Endothelial cell of umbilical vein (primary cell): ENCODE measurements around the gene MAEA. TPM values are rescaled to one million over a fixed set of nuclear protein-coding genes. Genes with fewer than 3 reads are reported as not detected.

Experiments used
- BruUV-seq: library from RNA; stranded (reverse); fragments of 400-500 nt; replicated peaks from 2 replicates; lab custom pipeline; 2021; lab: Mats Ljungman, UMichigan
- CTCF ChIA-PET: fragments of 300-600, 350-600 bp; sonication (Branson Sonifier 250); formaldehyde crosslinking; loops from one replicate; lab custom pipeline; 2021; ENCODE audit warnings: antibody characterized with exemption, inconsistent platforms; lab: Charles Lee
- POLR2A ChIA-PET: fragments of 300-600, 350-600 bp; sonication (Branson Sonifier 250); formaldehyde crosslinking; loops from one replicate; lab custom pipeline; 2021; ENCODE audit warnings: antibody characterized with exemption, inconsistent platforms; lab: Charles Lee
- DNase-seq: peaks from one replicate; pipeline ENCODE4 v3.0.0-alpha.2; 2011; ENCODE audit warnings: low read depth, low spot score
- FAIRE-seq: peaks from 2 replicates; lab custom pipeline; 2011; peaks lifted over from hg19 to GRCh38; lab: Jason Lieb, UNC
- H2AFZ ChIP-seq: 2 replicates; pipeline ENCODE4 v1.6.0; 2012; ENCODE audit warnings: low read depth, low read length, control low read depth, inconsistent platforms
- H3K27ac ChIP-seq: 2 replicates; pipeline ENCODE4 v1.5.1; 2011; ENCODE audit warnings: low read depth, mild to moderate bottlenecking, control low read depth, low read length, moderate library complexity; ENCODE audit not compliant: insufficient read depth
- H3K27me3 ChIP-seq, 2 experiments: 2 replicates each; pipeline versions ENCODE4 v1.6.0 to v1.6.1; 2011; ENCODE audit warnings: low read length in 2 of 2, mixed read lengths in 1 of 2; ENCODE audit not compliant: control insufficient read depth in 2 of 2, insufficient read depth in 2 of 2
- H3K36me3 ChIP-seq, 2 experiments: 2 replicates in 1 of 2; 3 replicates in 1 of 2; pipeline ENCODE4 v1.5.1; 2011; ENCODE audit warnings: low read length in 2 of 2, mild to moderate bottlenecking in 1 of 2, moderate library complexity in 1 of 2; ENCODE audit not compliant: control insufficient read depth in 2 of 2, insufficient read depth in 2 of 2; ENCODE audit errors: extremely low read depth in 1 of 2
- H3K4me1 ChIP-seq: 3 replicates; pipeline ENCODE4 v1.5.1; 2011; ENCODE audit warnings: mild to moderate bottlenecking, low read length; ENCODE audit not compliant: control insufficient read depth, insufficient read depth; ENCODE audit errors: extremely low read depth
- H3K4me2 ChIP-seq: 2 replicates; pipeline ENCODE4 v1.6.1; 2011; ENCODE audit warnings: low read length, control low read depth, mixed read lengths; ENCODE audit not compliant: insufficient read depth
- H3K4me3 ChIP-seq, 3 experiments: fragments of 200-600 bp in 1 of 3; sonication (generic), shearing (Covaris generic) in 1 of 3; replicated peaks in 1 of 3; 2 replicates each; pipeline ENCODE4 v1.5.1; 2011 to 2016; ENCODE audit warnings: control low read depth in 3 of 3, low read length in 3 of 3, mild to moderate bottlenecking in 2 of 3, inconsistent platforms in 1 of 3, low read depth in 1 of 3, moderate library complexity in 1 of 3; ENCODE audit not compliant: insufficient read depth in 1 of 3
- H3K79me2 ChIP-seq: 2 replicates; pipeline ENCODE4 v1.6.0; 2012; ENCODE audit warnings: low read length, inconsistent platforms; ENCODE audit not compliant: control insufficient read depth, insufficient read depth
- H3K9ac ChIP-seq: replicated peaks from 2 replicates; pipeline ENCODE3; 2011; ENCODE audit warnings: low read length, control low read depth; ENCODE audit not compliant: insufficient read depth; ENCODE audit errors: extremely low read depth
- H3K9me1 ChIP-seq: replicated peaks from 3 replicates; pipeline ENCODE4 v1.6.0; 2011; ENCODE audit warnings: mild to moderate bottlenecking, low read length; ENCODE audit not compliant: control insufficient read depth, insufficient read depth; ENCODE audit errors: extremely low read depth
- H3K9me3 ChIP-seq: replicated peaks from 2 replicates; pipeline ENCODE4 v1.5.1; 2012; ENCODE audit warnings: low read length, inconsistent platforms; ENCODE audit not compliant: control insufficient read depth, insufficient read depth
- H4K20me1 ChIP-seq: replicated peaks from 2 replicates; pipeline ENCODE3; 2011; ENCODE audit warnings: mild to moderate bottlenecking, low read length; ENCODE audit not compliant: control insufficient read depth, insufficient read depth; ENCODE audit errors: extremely low read depth
- CTCF ChIP-seq, 2 donors: IDR thresholded peaks; 1 replicate in 1 of 2; 2 replicates in 1 of 2; pipeline ENCODE4 v1.5.1; 2011; ENCODE audit warnings: low read length in 2 of 2, mild to moderate bottlenecking in 2 of 2, moderate library complexity in 2 of 2, control low read depth in 1 of 2, inconsistent platforms in 1 of 2, low read depth in 1 of 2; ENCODE audit not compliant: insufficient read depth in 1 of 2; ENCODE audit errors: extremely low read depth in 1 of 2
- EZH2 ChIP-seq: IDR thresholded peaks from 2 replicates; pipeline ENCODE4 v1.6.1; 2012; ENCODE audit warnings: borderline replicate concordance, low read depth, mild to moderate bottlenecking, moderate library complexity, low read length, inconsistent platforms; ENCODE audit not compliant: severe bottlenecking
- FOS ChIP-seq: IDR thresholded peaks from 2 replicates; pipeline ENCODE4 v1.6.1; 2011; ENCODE audit warnings: mild to moderate bottlenecking, low read length, moderate library complexity, borderline replicate concordance; ENCODE audit not compliant: insufficient read depth
- GATA2 ChIP-seq: IDR thresholded peaks from 2 replicates; pipeline ENCODE4 v1.7.0; 2011; ENCODE audit warnings: low read depth, mild to moderate bottlenecking, moderate library complexity, mixed read lengths, low read length; ENCODE audit not compliant: insufficient read length, insufficient read depth
- JUN ChIP-seq: IDR thresholded peaks from 2 replicates; pipeline ENCODE4 v1.6.1; 2011; ENCODE audit warnings: borderline replicate concordance, low read depth; ENCODE audit not compliant: insufficient read length, insufficient read depth
- MAX ChIP-seq: IDR thresholded peaks from 2 replicates; pipeline ENCODE4 v1.6.1; 2011; ENCODE audit not compliant: insufficient read depth, insufficient read length
- MYC ChIP-seq: IDR thresholded peaks from one replicate; pipeline ENCODE4 v1.6.1; 2011; ENCODE audit warnings: mild to moderate bottlenecking, low read depth, low read length
- POLR2A ChIP-seq: IDR thresholded peaks from 2 replicates; pipeline ENCODE4 v1.6.1; 2012; ENCODE audit warnings: low read depth, mild to moderate bottlenecking, control low read depth, low read length
- POLR2AphosphoS5 ChIP-seq: IDR thresholded peaks from 2 replicates; pipeline ENCODE4 v1.6.1; 2012; ENCODE audit warnings: low read depth, mild to moderate bottlenecking, control low read depth, low read length, moderate library complexity; ENCODE audit not compliant: insufficient read depth
- dilution Hi-C: fragments of 300-500 bp; cut with MboI; formaldehyde crosslinking; loops from one replicate; pipeline ENCODE4 v1.15.0; 2019; ENCODE audit warnings: low sequenced_read_pairs; ENCODE audit not compliant: extremely low pct_ligation_motif_present
- intact Hi-C: fragments of 100-400 bp; cut with micrococcal nuclease; formaldehyde crosslinking; loops from one replicate; pipeline ENCODE4 v1.10.0; 2022
- polyA plus RNA-seq, 4 experiments: library from polyadenylated mRNA; depleted of rRNA in 3 of 4; stranded (reverse) in 3 of 4; unstranded in 1 of 4; fragments of >200 nt; gene quantifications; 2 replicates each; pipeline versions ENCODE4 v1.2.1 to v1.2.3, GENCODE V29; 2011 to 2012; ENCODE audit warnings: missing spikeins in 1 of 4
- total RNA-seq: library from RNA; stranded (reverse); gene quantifications from 2 replicates; pipeline ENCODE4 v1.2.3, GENCODE V29; 2021

The MAEA gene
- total and polyA plus RNA-seq, 2 donors (not counting 3 experiments of a cell fraction or from before 2014, with no cell fraction given) = 66.0 to 108 TPM

- no peak overlapping the region for H2AFZ ChIP-seq
- no peak overlapping the region for H3K27ac ChIP-seq
- H3K79me2 ChIP-seq = peaks cover 57% of the 10 kb centered on the region
- TF ChIP-seq MYC = no peak
- H3K4me3 ChIP-seq = no peak overlapping the region
- H3K9me1 ChIP-seq = no peaks in the 10 kb centered on the region
- no peaks in the 10 kb centered on the region for H3K9me3 ChIP-seq
- H3K9ac ChIP-seq = no peak overlapping the region
- no peak overlapping the region for H3K4me2 ChIP-seq
- FAIRE-seq = no peak
- H4K20me1 ChIP-seq = no peaks in the 10 kb centered on the region
- H3K27me3 ChIP-seq = no peaks in the 10 kb centered on the region
- ChIA-PET POLR2A (no interaction called here), CTCF (no interaction called here)
- no TSS peak for BruUV-seq
- H3K4me1 ChIP-seq = no peaks in the 10 kb centered on the region
- peaks cover 3 to 41% of the 10 kb centered on the region in 2 experiments for H3K36me3 ChIP-seq
- DNase-seq = no peak
- intact Hi-C loops (loop anchor here (5.0 kb wide), 1 partner anchor 67 kb away; no protein-coding TSS in a partner anchor), dilution Hi-C loops (no loop called here)
Measured at GRCh38 chr4:1239950-1240307, 49.8 kb upstream of the MAEA start.

GRCh38 chr4:1240721-1241465 is 48.8 kb upstream of the MAEA start:
- H3K36me3 ChIP-seq = peaks cover 3 to 34% of the 10 kb centered on the region in 2 experiments
- no peaks in the 10 kb centered on the region for H3K9me1 ChIP-seq
- H3K27ac ChIP-seq = no peak overlapping the region
- TF ChIP-seq FOS (no peak), POLR2AphosphoS5 (no peak), MAX (no peak), MYC (no peak), JUN (no peak), EZH2 (no peak), GATA2 (no peak), CTCF (IDR thresholded peaks at IDR 0.05; ENCODE audit: extremely low read depth in 1 of 2, insufficient read depth in 1 of 2, low read depth in 1 of 2, low read length in 2 of 2) (no peak), POLR2A (no peak)
- no peak overlapping the region for H3K4me2 ChIP-seq
- dilution Hi-C loops (no loop called here), intact Hi-C loops (no loop called here)
- BruUV-seq = no TSS peak
- DNase-seq = no peak
- H3K9ac ChIP-seq = no peak overlapping the region
- H3K4me3 ChIP-seq = no peak overlapping the region
- H2AFZ ChIP-seq = no peak overlapping the region
- H4K20me1 ChIP-seq = no peaks in the 10 kb centered on the region
- ChIA-PET POLR2A (no interaction called here), CTCF (no interaction called here)
- peaks cover 66% of the 10 kb centered on the region for H3K79me2 ChIP-seq
- H3K9me3 ChIP-seq = no peaks in the 10 kb centered on the region
- no peaks in the 10 kb centered on the region for H3K4me1 ChIP-seq
- FAIRE-seq = no peak
- H3K27me3 ChIP-seq = no peaks in the 10 kb centered on the region
